K562 (cell line): ENCODE measurements around the gene TMEM50B.

Experiments used
- AFF4 ChIP-seq: sonication (generic); formaldehyde crosslinking; IDR thresholded peaks from 2 replicates; pipeline ENCODE4 v1.8.0; 2023; ENCODE audit warnings: mild to moderate bottlenecking, missing genetic modification reagents
- CTCF ChIP-seq, 3 experiments: IDR thresholded peaks in 2 of 3; conservative IDR thresholded peaks in 1 of 3; 2 replicates each; pipeline ENCODE4 v1.5.1; 2011 to 2012; ENCODE audit warnings: low read length in 3 of 3, mild to moderate bottlenecking in 3 of 3, control low read depth in 2 of 3, improper control_type of control experiment in 1 of 3, inconsistent platforms in 1 of 3, low read depth in 1 of 3, mixed read lengths in 1 of 3, moderate library complexity in 1 of 3; ENCODE audit not compliant: insufficient read depth in 2 of 3
- MAX ChIP-seq: sonication (generic); formaldehyde crosslinking; IDR thresholded peaks from 2 replicates; pipeline ENCODE4 v1.9.0; 2022; ENCODE audit warnings: mild to moderate bottlenecking, missing genetic modification reagents
- MCM5 ChIP-seq: fragments of 450-650 bp; IDR thresholded peaks from 2 replicates; pipeline ENCODE4 v1.6.1; 2016; ENCODE audit warnings: low read depth
- NFE2L1 ChIP-seq: fragments of 450-650 bp; IDR thresholded peaks from 2 replicates; pipeline ENCODE4 v1.6.1; 2016; ENCODE audit warnings: missing genetic modification characterization, low read depth, mild to moderate bottlenecking, missing compliant biosample characterization, moderate library complexity, borderline replicate concordance
- TAF15 ChIP-seq: fragments of 200-400 bp; formaldehyde crosslinking; IDR thresholded peaks from 2 replicates; pipeline ENCODE4 v1.6.1; 2017; ENCODE audit warnings: mild to moderate bottlenecking, low read depth, low read length, moderate library complexity

- TF ChIP-seq TAF15 = no peak
- TF ChIP-seq MCM5 = no peak
- TF ChIP-seq CTCF (IDR thresholded peaks at IDR 0.05 in 2 of 3, conservative IDR thresholded peaks at IDR 0.05 in 1 of 3; ENCODE audit: insufficient read depth in 2 of 3, low read depth in 1 of 3, low read length in 3 of 3) = no peak
- TF ChIP-seq MAX (CRISPR knock-in tag) = no peak
- no peak for TF ChIP-seq AFF4 (CRISPR knock-in tag)
- TF ChIP-seq NFE2L1 = no peak
These were observed 28.1 kb downstream of the TMEM50B start for GRCh38 chr21:33451634-33452071.
